RPMI7951 (cell line): ENCODE results near the gene PKD1. TPM values are rescaled to one million over a fixed set of nuclear protein-coding genes. Genes with fewer than 3 reads are reported as not detected.

Source experiments
- DNase-seq: peaks from one replicate; pipeline ENCODE4 v3.0.0-alpha.2; 2012; ENCODE audit warnings: low read depth
- total RNA-seq: library from RNA; depleted of rRNA; stranded (reverse); fragments of >200 nt; shearing (Covaris generic); gene quantifications from 2 replicates; pipeline ENCODE4 v1.2.3, GENCODE V29; 2014

PKD1 gene
- total RNA-seq, 1 experiment from 2014 or later = 19.1 TPM

- DNase-seq = no peak
These were observed 47.7 kb downstream of the PKD1 start for GRCh38 chr16:2087748-2088631.

GRCh38 chr16:2086812-2087747, 48.6 kb downstream of the PKD1 start:
- DNase-seq = no peak

GRCh38 chr16:2086106-2086742, 49.5 kb downstream of the PKD1 start:
- DNase-seq = no peak

DNA sequence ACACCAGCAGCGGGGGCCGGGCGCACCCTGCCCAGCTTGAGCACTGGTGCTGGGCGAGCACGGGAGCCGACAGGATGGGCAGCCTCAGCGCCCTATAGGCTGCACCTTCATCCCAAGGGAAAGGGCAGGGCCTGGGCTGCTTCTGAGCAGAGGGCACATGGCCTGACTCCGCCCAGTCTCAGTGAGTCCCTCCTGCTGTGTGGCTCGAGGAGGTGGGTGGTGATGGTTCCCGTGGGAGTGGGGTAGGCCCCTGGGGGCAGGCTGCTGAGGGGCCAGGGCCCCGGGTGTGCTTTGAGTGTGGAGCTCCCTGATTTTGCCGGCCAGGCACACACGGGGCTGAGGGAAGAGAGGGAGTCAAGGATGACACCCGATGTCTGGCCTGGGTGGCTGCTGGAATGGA, 50.0 kb downstream of the PKD1 start:
- DNase-seq = no peak

- DNase-seq = no peak
These were observed 50.6 kb downstream of the PKD1 start for GRCh38 chr16:2084895-2085625.

GRCh38 chr16:2083876-2084780, 51.6 kb downstream of the PKD1 start:
- DNase-seq = no peak

DNA sequence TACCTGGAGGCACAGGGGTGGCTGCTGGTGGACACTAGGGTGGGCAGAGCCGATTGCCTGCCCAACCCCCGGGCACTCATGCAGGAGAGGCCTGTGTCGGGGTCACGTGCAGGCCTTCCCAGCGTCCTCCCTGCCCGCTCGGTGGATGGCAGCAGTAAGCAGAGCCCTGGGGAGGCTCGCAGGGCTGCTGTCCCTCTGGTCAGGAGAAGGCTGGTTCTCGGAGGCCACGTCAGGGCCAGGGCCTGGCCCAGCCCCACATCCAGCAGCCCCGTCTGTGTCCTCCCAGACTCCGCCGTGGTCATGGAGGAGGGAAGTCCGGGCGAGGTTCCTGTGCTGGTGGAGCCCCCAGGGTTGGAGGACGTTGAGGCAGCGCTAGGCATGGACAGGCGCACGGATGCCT, 52.3 kb downstream of the PKD1 start:
- no peak for DNase-seq

- no peak for DNase-seq
These were observed 52.7 kb downstream of the PKD1 start for GRCh38 chr16:2082983-2083364.

- no peak for DNase-seq
These were observed 53.3 kb downstream of the PKD1 start for GRCh38 chr16:2082171-2082982.

GRCh38 chr16:2081201-2082084, 54.3 kb downstream of the PKD1 start:
- DNase-seq = no peak

DNA sequence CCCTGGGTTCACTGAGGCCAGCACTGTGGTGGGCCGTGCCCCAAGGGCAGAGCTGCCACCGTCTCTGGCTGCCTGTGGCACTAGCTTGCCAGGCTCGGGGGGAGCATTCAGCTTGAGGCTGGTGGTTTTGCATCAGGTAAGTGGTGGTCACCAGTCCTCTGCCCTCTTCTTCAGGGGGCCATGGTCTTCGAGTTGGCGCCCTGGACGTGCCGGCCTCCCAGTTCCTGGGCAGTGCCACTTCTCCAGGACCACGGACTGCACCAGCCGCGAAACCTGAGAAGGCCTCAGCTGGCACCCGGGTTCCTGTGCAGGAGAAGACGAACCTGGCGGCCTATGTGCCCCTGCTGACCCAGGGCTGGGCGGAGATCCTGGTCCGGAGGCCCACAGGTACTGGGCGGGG, 55.7 kb downstream of the PKD1 start:
- DNase-seq = no peak

GRCh38 chr16:2079311-2079800, 56.3 kb downstream of the PKD1 start:
- no peak for DNase-seq

- DNase-seq = no peak
These were observed 57.0 kb downstream of the PKD1 start for GRCh38 chr16:2078691-2079090.

GRCh38 chr16:2078096-2078495, 57.6 kb downstream of the PKD1 start:
- DNase-seq = no peak

GRCh38 chr16:2077696-2078095, 58.0 kb downstream of the PKD1 start:
- no peak for DNase-seq

GRCh38 chr16:2077016-2077415, 58.7 kb downstream of the PKD1 start:
- no peak for DNase-seq

GRCh38 chr16:2076072-2076865, 59.4 kb downstream of the PKD1 start:
- no peak for DNase-seq

GRCh38 chr16:2075631-2076030, 60.1 kb downstream of the PKD1 start:
- DNase-seq = no peak
